ENCODE data around the gene MAML2.

MAML2 gene

DNA sequence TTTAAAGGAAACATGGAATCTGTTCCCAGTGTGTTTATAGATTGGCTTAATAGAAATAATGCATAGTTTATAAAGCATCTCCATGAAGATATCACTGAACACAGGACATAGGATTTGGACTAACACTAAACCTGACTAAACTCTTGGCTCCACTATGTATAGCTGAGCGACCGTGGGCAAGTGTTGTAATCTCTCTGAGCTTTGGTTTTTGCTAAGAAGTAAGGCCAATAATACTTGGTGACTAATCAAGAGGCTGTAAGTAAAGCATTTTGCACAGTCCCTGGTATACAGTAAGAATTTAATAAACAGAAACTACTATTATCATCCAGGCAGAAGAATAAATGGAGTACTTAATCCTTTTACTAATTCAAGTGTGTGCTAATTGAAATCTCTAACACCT is 293.6 kb downstream of the MAML2 start:
- DNase-seq (ENCODE audit: low spot score) (no peak), ATAC-seq (ENCODE audit: low read depth) (no peak)
- H3K27me3 ChIP-seq (ENCODE audit: insufficient read depth, poor library complexity, severe bottlenecking), result no peaks in the 10 kb centered on the region
- H3K27ac ChIP-seq (ENCODE audit: poor library complexity, severe bottlenecking), result no peak overlapping the region
- H3K9me3 ChIP-seq (ENCODE audit: severe bottlenecking), result no peaks in the 10 kb centered on the region
- H3K4me3 ChIP-seq (ENCODE audit: severe bottlenecking), result no peak overlapping the region
- no peaks in the 10 kb centered on the region for H3K4me1 ChIP-seq (ENCODE audit: insufficient read depth, poor library complexity, severe bottlenecking)
- TF ChIP-seq, protein P1, sequence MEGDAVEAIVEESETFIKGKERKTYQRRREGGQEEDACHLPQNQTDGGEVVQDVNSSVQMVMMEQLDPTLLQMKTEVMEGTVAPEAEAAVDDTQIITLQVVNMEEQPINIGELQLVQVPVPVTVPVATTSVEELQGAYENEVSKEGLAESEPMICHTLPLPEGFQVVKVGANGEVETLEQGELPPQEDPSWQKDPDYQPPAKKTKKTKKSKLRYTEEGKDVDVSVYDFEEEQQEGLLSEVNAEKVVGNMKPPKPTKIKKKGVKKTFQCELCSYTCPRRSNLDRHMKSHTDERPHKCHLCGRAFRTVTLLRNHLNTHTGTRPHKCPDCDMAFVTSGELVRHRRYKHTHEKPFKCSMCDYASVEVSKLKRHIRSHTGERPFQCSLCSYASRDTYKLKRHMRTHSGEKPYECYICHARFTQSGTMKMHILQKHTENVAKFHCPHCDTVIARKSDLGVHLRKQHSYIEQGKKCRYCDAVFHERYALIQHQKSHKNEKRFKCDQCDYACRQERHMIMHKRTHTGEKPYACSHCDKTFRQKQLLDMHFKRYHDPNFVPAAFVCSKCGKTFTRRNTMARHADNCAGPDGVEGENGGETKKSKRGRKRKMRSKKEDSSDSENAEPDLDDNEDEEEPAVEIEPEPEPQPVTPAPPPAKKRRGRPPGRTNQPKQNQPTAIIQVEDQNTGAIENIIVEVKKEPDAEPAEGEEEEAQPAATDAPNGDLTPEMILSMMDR (IDR thresholded peaks at IDR 0.05; ENCODE audit: poor library complexity, severe bottlenecking), result no peak
- no peaks in the 10 kb centered on the region for H3K36me3 ChIP-seq (ENCODE audit: low read depth)

DNA sequence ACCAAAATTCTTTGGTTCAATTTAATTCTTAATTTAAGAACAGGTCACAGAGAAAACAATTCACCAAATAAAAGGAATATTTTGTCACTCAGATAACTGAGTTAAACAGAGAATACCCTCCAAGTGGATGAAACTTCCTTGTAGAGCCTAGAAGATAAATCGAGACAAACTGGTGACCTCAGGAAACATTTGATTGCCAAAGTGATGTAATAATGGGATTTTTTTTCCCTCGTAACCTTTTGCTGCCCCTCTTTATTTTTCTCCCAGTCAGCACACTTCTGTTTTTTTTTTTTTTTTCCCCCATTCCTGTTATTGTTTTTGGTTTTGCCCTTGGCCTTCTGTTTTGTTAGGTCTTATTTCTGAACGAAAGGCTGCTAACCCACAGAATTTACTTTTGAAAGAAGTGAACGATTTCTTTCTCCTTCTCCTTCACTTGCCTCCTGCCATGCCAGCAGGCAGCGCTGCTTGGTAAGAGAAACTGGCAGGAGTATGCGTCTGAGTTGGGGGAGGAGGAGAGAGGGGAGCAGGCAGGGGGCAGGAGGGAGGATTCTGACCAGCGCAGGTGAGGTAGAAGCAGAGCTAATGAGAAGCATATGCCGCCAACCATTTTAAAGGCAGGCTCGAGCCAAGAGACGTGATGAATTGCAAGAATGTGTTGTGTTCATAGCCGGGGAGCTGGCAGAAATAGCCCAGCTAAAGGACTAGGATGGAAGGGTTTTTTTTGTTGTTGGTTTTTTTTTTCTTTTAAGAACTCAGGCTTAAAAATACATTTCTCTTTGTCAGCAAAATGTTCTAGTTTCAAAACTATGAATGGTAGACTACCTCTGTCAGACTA is 297.2 kb downstream of the MAML2 start:
- Histone ChIP-seq H3K4me3 (ENCODE audit: severe bottlenecking) (no peak overlapping the region), H3K9me3 (ENCODE audit: severe bottlenecking) (no peaks in the 10 kb centered on the region), H3K36me3 (ENCODE audit: low read depth) (no peaks in the 10 kb centered on the region), H3K27me3 (ENCODE audit: insufficient read depth, poor library complexity, severe bottlenecking) (no peaks in the 10 kb centered on the region), H3K27ac (ENCODE audit: poor library complexity, severe bottlenecking) (no peak overlapping the region), H3K4me1 (ENCODE audit: insufficient read depth, poor library complexity, severe bottlenecking) (no peaks in the 10 kb centered on the region)
- DNase-seq (ENCODE audit: low spot score) (no peak), ATAC-seq (ENCODE audit: low read depth) (no peak)
- TF ChIP-seq, protein P1 (IDR thresholded peaks at IDR 0.05; ENCODE audit: poor library complexity, severe bottlenecking), result no peak

DNA sequence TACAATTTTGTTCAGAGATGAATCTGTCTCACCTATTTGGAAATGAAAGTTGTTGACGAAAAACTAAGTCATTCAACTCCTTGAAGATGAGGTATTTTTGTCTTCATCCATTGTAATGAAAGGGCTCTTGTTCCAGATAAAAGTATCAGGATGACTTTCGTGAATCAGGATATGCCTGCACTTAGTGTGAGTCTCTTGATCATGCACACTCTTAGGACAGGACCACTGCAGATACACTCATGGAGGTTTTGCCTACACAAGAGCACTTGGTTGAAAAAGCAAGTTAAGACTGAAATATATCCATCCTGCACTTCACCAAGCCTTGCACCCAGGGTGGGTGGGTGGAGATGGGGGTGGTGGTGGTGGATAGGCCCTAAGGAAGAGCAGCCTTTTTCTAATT is 298.2 kb downstream of the MAML2 start:
- Histone ChIP-seq H3K36me3 (ENCODE audit: low read depth) (no peaks in the 10 kb centered on the region), H3K9me3 (ENCODE audit: severe bottlenecking) (no peaks in the 10 kb centered on the region), H3K27ac (ENCODE audit: poor library complexity, severe bottlenecking) (no peak overlapping the region), H3K27me3 (ENCODE audit: insufficient read depth, poor library complexity, severe bottlenecking) (no peaks in the 10 kb centered on the region), H3K4me1 (ENCODE audit: insufficient read depth, poor library complexity, severe bottlenecking) (no peaks in the 10 kb centered on the region), H3K4me3 (ENCODE audit: severe bottlenecking) (no peak overlapping the region)
- no peak for DNase-seq (ENCODE audit: low spot score)
- ATAC-seq (ENCODE audit: low read depth), result no peak
- TF ChIP-seq, protein P1 (IDR thresholded peaks at IDR 0.05; ENCODE audit: poor library complexity, severe bottlenecking), result no peak

DNA sequence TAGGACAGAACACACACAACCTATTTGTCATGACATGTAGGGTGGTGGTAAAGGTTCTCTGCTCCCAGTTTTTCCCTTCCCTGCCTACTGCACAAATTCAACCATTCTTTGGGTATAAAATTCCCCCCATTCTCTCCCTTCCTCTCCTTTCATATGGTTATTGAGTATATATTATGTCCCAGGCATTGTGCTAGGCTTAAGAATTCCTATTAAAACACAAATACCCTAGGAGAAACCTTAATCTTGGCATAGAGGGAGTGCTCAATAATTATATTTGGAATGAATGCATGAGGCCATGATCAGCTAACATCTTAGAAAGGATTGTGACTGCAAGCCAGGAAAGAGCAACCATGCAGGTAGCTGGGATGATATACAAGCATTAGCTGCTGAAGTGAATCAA is 298.7 kb downstream of the MAML2 start:
- no peaks in the 10 kb centered on the region for H3K4me1 ChIP-seq (ENCODE audit: insufficient read depth, poor library complexity, severe bottlenecking)
- TF ChIP-seq, protein P1 (IDR thresholded peaks at IDR 0.05; ENCODE audit: poor library complexity, severe bottlenecking), result no peak
- no peaks in the 10 kb centered on the region for H3K36me3 ChIP-seq (ENCODE audit: low read depth)
- DNase-seq (ENCODE audit: low spot score) (no peak), ATAC-seq (ENCODE audit: low read depth) (no peak)
- H3K27me3 ChIP-seq (ENCODE audit: insufficient read depth, poor library complexity, severe bottlenecking), result no peaks in the 10 kb centered on the region
- no peak overlapping the region for H3K4me3 ChIP-seq (ENCODE audit: severe bottlenecking)
- no peaks in the 10 kb centered on the region for H3K9me3 ChIP-seq (ENCODE audit: severe bottlenecking)
- no peak overlapping the region for H3K27ac ChIP-seq (ENCODE audit: poor library complexity, severe bottlenecking)

DNA sequence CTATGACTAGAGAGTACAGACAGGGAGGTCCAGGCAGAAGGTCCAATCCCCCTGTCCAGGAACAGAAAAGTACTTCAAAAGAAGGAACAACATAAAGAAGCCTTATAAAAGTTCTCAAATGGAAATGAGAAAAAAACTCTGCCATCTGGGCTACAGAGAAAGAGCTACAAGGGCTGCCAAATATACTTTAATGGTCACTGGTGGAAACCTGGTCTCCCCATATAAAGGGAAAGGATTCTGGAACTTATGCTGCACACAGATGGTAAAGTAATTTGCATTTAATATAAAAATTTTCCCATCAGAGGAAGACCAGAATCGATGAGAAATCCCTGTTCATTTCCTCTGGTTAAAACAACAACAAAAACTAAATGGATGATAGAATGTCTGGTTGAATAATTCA is 299.7 kb downstream of the MAML2 start:
- DNase-seq (ENCODE audit: low spot score) (no peak), ATAC-seq (ENCODE audit: low read depth) (no peak)
- Histone ChIP-seq H3K36me3 (ENCODE audit: low read depth) (no peaks in the 10 kb centered on the region), H3K4me1 (ENCODE audit: insufficient read depth, poor library complexity, severe bottlenecking) (peaks cover 4% of the 10 kb centered on the region), H3K27ac (ENCODE audit: poor library complexity, severe bottlenecking) (no peak overlapping the region), H3K27me3 (ENCODE audit: insufficient read depth, poor library complexity, severe bottlenecking) (no peaks in the 10 kb centered on the region), H3K4me3 (ENCODE audit: severe bottlenecking) (no peak overlapping the region), H3K9me3 (ENCODE audit: severe bottlenecking) (no peaks in the 10 kb centered on the region)
- TF ChIP-seq, protein P1 (IDR thresholded peaks at IDR 0.05; ENCODE audit: poor library complexity, severe bottlenecking), result no peak

Data from RWPE2 (cell line).